Astrocyte (in vitro differentiated cells and primary cell): ENCODE measurements around the gene SIK3. TPM values are rescaled to one million over a fixed set of nuclear protein-coding genes. Genes with fewer than 3 reads are reported as not detected.
A peak's percentile ranks its signal among the peaks of the same experiment; 100 is the strongest.

Experiments used
- DNase-seq: peaks from one replicate; pipeline ENCODE4 v3.0.0-alpha.2; 2010; ENCODE audit warnings: low read depth
- FAIRE-seq: peaks from 2 replicates; lab custom pipeline; 2011; peaks lifted over from hg19 to GRCh38; lab: Jason Lieb, UNC
- H2AFZ ChIP-seq: 2 replicates; pipeline ENCODE4 v1.6.0; 2012; ENCODE audit warnings: low read depth, low read length, inconsistent platforms
- H3K27ac ChIP-seq: 2 replicates; pipeline ENCODE4 v1.5.1; 2011; ENCODE audit warnings: low read depth, low read length, inconsistent platforms
- H3K27me3 ChIP-seq: 2 replicates; pipeline ENCODE4 v1.6.0; 2011; ENCODE audit warnings: low read length, inconsistent platforms; ENCODE audit not compliant: insufficient read depth
- H3K36me3 ChIP-seq: 2 replicates; pipeline ENCODE4 v1.5.1; 2011; ENCODE audit warnings: low read length, inconsistent platforms; ENCODE audit not compliant: insufficient read depth
- H3K4me1 ChIP-seq: 2 replicates; pipeline ENCODE4 v1.5.1; 2011; ENCODE audit warnings: low read length, inconsistent platforms; ENCODE audit not compliant: insufficient read depth
- H3K4me2 ChIP-seq: 2 replicates; pipeline ENCODE4 v1.6.0; 2012; ENCODE audit warnings: low read length, inconsistent platforms
- H3K4me3 ChIP-seq: 2 replicates; pipeline ENCODE4 v1.5.1; 2011; ENCODE audit warnings: low read depth, mild to moderate bottlenecking, low read length, inconsistent platforms; ENCODE audit not compliant: insufficient read depth
- H3K79me2 ChIP-seq: 2 replicates; pipeline ENCODE4 v1.6.0; 2012; ENCODE audit warnings: mild to moderate bottlenecking, low read length, inconsistent platforms; ENCODE audit not compliant: insufficient read depth
- H3K9ac ChIP-seq: 2 replicates; pipeline ENCODE4 v1.6.0; 2012; ENCODE audit warnings: mild to moderate bottlenecking, low read length, inconsistent platforms
- H3K9me3 ChIP-seq: 2 replicates; pipeline ENCODE4 v1.5.1; 2012; ENCODE audit warnings: low read depth, mild to moderate bottlenecking, low read length, inconsistent platforms; ENCODE audit not compliant: insufficient read depth
- H4K20me1 ChIP-seq: 2 replicates; pipeline ENCODE4 v1.6.0; 2012; ENCODE audit warnings: low read length, inconsistent platforms; ENCODE audit not compliant: insufficient read depth
- H3K27ac Mint-ChIP-seq: one replicate; pipeline ENCODE4 v1.8.0; 2021; ENCODE audit warnings: mild to moderate bottlenecking, mixed read lengths; ENCODE audit not compliant: unreplicated experiment
- H3K27me3 Mint-ChIP-seq: one replicate; pipeline ENCODE4 v1.8.0; 2021; ENCODE audit warnings: low read depth, mixed read lengths; ENCODE audit not compliant: unreplicated experiment
- H3K36me3 Mint-ChIP-seq: one replicate; pipeline ENCODE4 v1.8.0; 2021; ENCODE audit warnings: low read depth, mixed read lengths; ENCODE audit not compliant: unreplicated experiment
- H3K4me1 Mint-ChIP-seq: one replicate; pipeline ENCODE4 v1.8.0; 2021; ENCODE audit warnings: low read depth, mixed read lengths; ENCODE audit not compliant: unreplicated experiment
- H3K4me3 Mint-ChIP-seq: one replicate; pipeline ENCODE4 v1.8.0; 2021; ENCODE audit warnings: mild to moderate bottlenecking, moderate library complexity, mixed read lengths; ENCODE audit not compliant: unreplicated experiment
- H3K9me3 Mint-ChIP-seq: one replicate; pipeline ENCODE4 v1.8.0; 2021; ENCODE audit warnings: mild to moderate bottlenecking, mixed read lengths; ENCODE audit not compliant: unreplicated experiment
- CTCF ChIP-seq: IDR thresholded peaks from 2 replicates; pipeline ENCODE4 v1.5.1; 2011; ENCODE audit warnings: low read depth, mild to moderate bottlenecking, inconsistent platforms, low read length, moderate library complexity; ENCODE audit not compliant: insufficient read depth
- EZH2 ChIP-seq: IDR thresholded peaks from 2 replicates; pipeline ENCODE4 v1.6.1; 2012; ENCODE audit warnings: mild to moderate bottlenecking, low read length, inconsistent platforms; ENCODE audit not compliant: insufficient read depth
- total RNA-seq: library from RNA; stranded (reverse); gene quantifications from 2 replicates; pipeline ENCODE4 v1.2.1, GENCODE V29; 2021

SIK3 gene
- total RNA-seq, 1 donor from 2014 or later = 34.4 TPM

DNA sequence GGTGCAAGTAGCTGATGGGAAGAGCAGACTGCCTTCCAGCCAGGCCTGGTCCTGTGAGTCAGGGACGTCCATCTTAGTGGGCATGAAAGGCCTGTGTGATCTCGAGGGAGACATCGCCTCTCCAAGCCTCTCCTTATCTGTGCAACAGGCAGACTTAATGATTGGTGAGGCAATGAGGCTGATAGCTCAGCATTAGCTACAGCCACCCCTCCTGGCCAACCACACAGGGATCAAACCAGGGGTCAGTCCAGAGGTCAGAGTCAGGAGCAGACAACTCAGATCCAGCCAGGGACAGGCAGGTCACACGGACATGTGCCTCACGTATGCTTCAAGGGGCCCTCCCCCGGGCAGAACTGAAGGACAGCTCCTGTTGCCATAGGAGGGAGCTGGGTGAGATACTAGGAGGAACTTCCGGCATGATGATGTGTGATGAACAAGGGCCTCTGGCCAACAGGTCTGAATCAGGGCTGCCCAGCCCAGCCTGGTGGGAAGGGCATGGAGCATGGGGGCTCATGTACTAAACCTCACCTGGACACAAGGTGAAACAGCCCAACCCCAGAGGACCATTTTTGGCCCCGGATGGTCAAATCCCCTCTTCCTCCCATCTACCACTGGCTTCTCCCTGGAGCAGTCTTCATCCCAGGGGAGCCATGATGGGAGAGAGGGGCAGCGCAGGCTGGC is 271.3 kb downstream of the SIK3 start:
- H3K27ac ChIP-seq = no peak overlapping the region
- H3K4me2 ChIP-seq = no peak overlapping the region
- H3K9me3 ChIP-seq = no peaks in the 10 kb centered on the region
- H3K9ac ChIP-seq = no peak overlapping the region
- H3K36me3 ChIP-seq = no peaks in the 10 kb centered on the region
- H3K27me3 Mint-ChIP-seq = peaks cover 17% of the 10 kb centered on the region
- no peaks in the 10 kb centered on the region for H4K20me1 ChIP-seq
- H2AFZ ChIP-seq = no peak overlapping the region
- no peak overlapping the region for H3K4me3 ChIP-seq
- FAIRE-seq (no peak), DNase-seq (no peak)
- no peaks in the 10 kb centered on the region for H3K9me3 Mint-ChIP-seq
- no peaks in the 10 kb centered on the region for H3K27me3 ChIP-seq
- no peaks in the 10 kb centered on the region for H3K79me2 ChIP-seq
- no peak overlapping the region for H3K27ac Mint-ChIP-seq
- H3K4me3 Mint-ChIP-seq = no peak overlapping the region
- H3K4me1 Mint-ChIP-seq = no peaks in the 10 kb centered on the region
- H3K4me1 ChIP-seq = no peaks in the 10 kb centered on the region
- peaks cover 2% of the 10 kb centered on the region for H3K36me3 Mint-ChIP-seq
- TF ChIP-seq CTCF (no peak), EZH2 (no peak)

- Histone ChIP-seq H3K27me3 (no peaks in the 10 kb centered on the region), H2AFZ (no peak overlapping the region), H3K9me3 (no peaks in the 10 kb centered on the region), H3K4me3 (no peak overlapping the region), H3K9ac (no peak overlapping the region), H3K36me3 (no peaks in the 10 kb centered on the region), H3K79me2 (no peaks in the 10 kb centered on the region), H3K4me1 (no peaks in the 10 kb centered on the region), H4K20me1 (no peaks in the 10 kb centered on the region), H3K27ac (no peak overlapping the region), H3K4me2 (no peak overlapping the region)
- Mint-ChIP-seq H3K27ac (peak overlapping the region; percentile 34), H3K4me3 (no peak overlapping the region), H3K9me3 (no peaks in the 10 kb centered on the region), H3K27me3 (peaks cover 20% of the 10 kb centered on the region), H3K36me3 (peaks cover 2% of the 10 kb centered on the region), H3K4me1 (no peaks in the 10 kb centered on the region)
- DNase-seq = no peak
- FAIRE-seq = no peak
- TF ChIP-seq CTCF (no peak), EZH2 (no peak)
Observed at GRCh38 chr11:116825854-116826750, 272.1 kb downstream of the SIK3 start.
